Duodenal mucosa (tissue), 2 donors: Measurements from ENCODE around the gene ERP27.

Experiments
- H3K27ac ChIP-seq: one replicate; pipeline ENCODE4 v1.7.0; 2013; ENCODE audit warnings: low read depth, low read length
- H3K27me3 ChIP-seq, 2 donors: one replicate each; pipeline ENCODE4 v1.7.0; 2013; ENCODE audit warnings: low read length in 2 of 2, control low read depth in 1 of 2; ENCODE audit not compliant: insufficient read depth in 2 of 2, control insufficient read depth in 1 of 2
- H3K36me3 ChIP-seq, 2 donors: one replicate each; pipeline ENCODE4 v1.7.0; 2013; ENCODE audit warnings: low read length in 2 of 2, control low read depth in 1 of 2; ENCODE audit not compliant: insufficient read depth in 2 of 2, control insufficient read depth in 1 of 2
- H3K4me1 ChIP-seq, 2 donors: one replicate each; pipeline ENCODE4 v1.7.0; 2013; ENCODE audit warnings: low read length in 2 of 2, control low read depth in 1 of 2; ENCODE audit not compliant: insufficient read depth in 2 of 2, control insufficient read depth in 1 of 2
- H3K4me3 ChIP-seq, 2 donors: one replicate each; pipeline ENCODE4 v1.7.0; 2013; ENCODE audit warnings: low read length in 2 of 2, low read depth in 1 of 2
- H3K9ac ChIP-seq, 2 donors: one replicate each; pipeline ENCODE4 v1.7.0; 2013; ENCODE audit warnings: low read length in 2 of 2, low read depth in 1 of 2
- H3K9me3 ChIP-seq, 2 donors: one replicate each; pipeline ENCODE4 v1.7.0; 2013; ENCODE audit warnings: low read length in 2 of 2, control low read depth in 1 of 2; ENCODE audit not compliant: control insufficient read depth in 1 of 2

Gene ERP27

DNA sequence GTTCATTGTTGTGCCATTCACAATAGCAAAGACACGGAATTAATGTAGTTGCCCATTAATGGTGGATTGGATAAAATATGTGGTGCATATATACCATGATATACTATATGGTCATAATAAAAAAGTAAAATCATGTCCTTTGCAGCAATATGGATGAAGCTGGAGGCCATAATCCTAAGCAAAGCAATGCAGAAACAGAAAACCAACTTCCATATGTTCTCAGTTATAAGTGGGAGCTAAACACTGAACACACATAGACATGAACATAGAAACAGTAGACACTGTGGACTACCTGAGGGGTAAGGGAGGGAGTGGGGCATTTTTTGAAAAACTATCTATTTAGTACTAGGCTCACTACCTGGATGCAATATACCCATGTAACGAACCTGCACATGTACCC, 3.0 kb upstream of the ERP27 start:
- Histone ChIP-seq H3K36me3 (peaks cover 0 to 28% of the 10 kb centered on the region in 2 donors), H3K4me3 (no peak overlapping the region), H3K9me3 (no peaks in the 10 kb centered on the region), H3K27me3 (no peaks in the 10 kb centered on the region), H3K4me1 (peaks cover 0 to 5% of the 10 kb centered on the region in 2 donors), H3K9ac (no peak overlapping the region), H3K27ac (no peak overlapping the region)

DNA sequence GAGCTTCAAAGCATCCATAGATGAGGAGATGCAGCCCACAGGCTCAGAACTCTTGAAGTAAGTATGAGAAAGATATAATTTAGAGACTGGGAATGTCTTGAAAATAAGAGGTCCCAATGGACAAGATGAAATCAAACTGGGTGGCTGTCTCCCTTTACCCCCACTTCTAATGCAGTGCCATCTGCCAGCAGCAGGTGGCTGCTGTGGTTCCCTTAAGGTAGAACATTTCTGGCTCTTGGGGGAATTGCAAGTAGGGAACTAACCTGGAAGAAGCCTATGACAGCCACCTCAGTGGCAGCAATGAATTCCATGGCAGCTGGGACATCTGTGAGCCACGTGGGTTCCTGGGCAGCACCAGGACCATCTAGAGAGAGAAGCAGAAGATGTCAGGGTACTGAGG, 648 bp downstream of the ERP27 start:
- no peaks in the 10 kb centered on the region for H3K9me3 ChIP-seq
- H3K27me3 ChIP-seq: no peaks in the 10 kb centered on the region
- H3K9ac ChIP-seq: no peak overlapping the region
- H3K4me1 ChIP-seq: peaks cover 0 to 5% of the 10 kb centered on the region in 2 donors
- H3K27ac ChIP-seq: no peak overlapping the region
- peaks cover 0 to 13% of the 10 kb centered on the region in 2 donors for H3K36me3 ChIP-seq
- H3K4me3 ChIP-seq: no peak overlapping the region

- no peak overlapping the region for H3K27ac ChIP-seq
- peaks cover 0 to 5% of the 10 kb centered on the region in 2 donors for H3K4me1 ChIP-seq
- no peaks in the 10 kb centered on the region for H3K27me3 ChIP-seq
- H3K9me3 ChIP-seq: no peaks in the 10 kb centered on the region
- H3K4me3 ChIP-seq: no peak overlapping the region
- H3K36me3 ChIP-seq: peaks cover 0 to 7% of the 10 kb centered on the region in 2 donors
- no peak overlapping the region for H3K9ac ChIP-seq
Measured at GRCh38 chr12:14937014-14937413, 1.3 kb downstream of the ERP27 start.

GRCh38 chr12:14936224-14936861, 2.0 kb downstream of the ERP27 start:
- no peak overlapping the region for H3K4me3 ChIP-seq
- H3K9me3 ChIP-seq: no peaks in the 10 kb centered on the region
- peaks cover 0 to 5% of the 10 kb centered on the region in 2 donors for H3K4me1 ChIP-seq
- no peaks in the 10 kb centered on the region for H3K36me3 ChIP-seq
- H3K27me3 ChIP-seq: no peaks in the 10 kb centered on the region
- no peak overlapping the region for H3K27ac ChIP-seq
- no peak overlapping the region for H3K9ac ChIP-seq

- Histone ChIP-seq H3K4me3 (no peak overlapping the region), H3K4me1 (peaks cover 0 to 5% of the 10 kb centered on the region in 2 donors), H3K27me3 (no peaks in the 10 kb centered on the region), H3K9ac (no peak overlapping the region), H3K36me3 (no peaks in the 10 kb centered on the region), H3K27ac (no peak overlapping the region), H3K9me3 (no peaks in the 10 kb centered on the region)
Measured at GRCh38 chr12:14935031-14935430, 3.3 kb downstream of the ERP27 start.

GRCh38 chr12:14934511-14934910, 3.8 kb downstream of the ERP27 start:
- Histone ChIP-seq H3K36me3 (no peaks in the 10 kb centered on the region), H3K27me3 (no peaks in the 10 kb centered on the region), H3K9ac (no peak overlapping the region), H3K4me1 (peaks cover 0 to 5% of the 10 kb centered on the region in 2 donors), H3K4me3 (no peak overlapping the region), H3K9me3 (no peaks in the 10 kb centered on the region), H3K27ac (no peak overlapping the region)

DNA sequence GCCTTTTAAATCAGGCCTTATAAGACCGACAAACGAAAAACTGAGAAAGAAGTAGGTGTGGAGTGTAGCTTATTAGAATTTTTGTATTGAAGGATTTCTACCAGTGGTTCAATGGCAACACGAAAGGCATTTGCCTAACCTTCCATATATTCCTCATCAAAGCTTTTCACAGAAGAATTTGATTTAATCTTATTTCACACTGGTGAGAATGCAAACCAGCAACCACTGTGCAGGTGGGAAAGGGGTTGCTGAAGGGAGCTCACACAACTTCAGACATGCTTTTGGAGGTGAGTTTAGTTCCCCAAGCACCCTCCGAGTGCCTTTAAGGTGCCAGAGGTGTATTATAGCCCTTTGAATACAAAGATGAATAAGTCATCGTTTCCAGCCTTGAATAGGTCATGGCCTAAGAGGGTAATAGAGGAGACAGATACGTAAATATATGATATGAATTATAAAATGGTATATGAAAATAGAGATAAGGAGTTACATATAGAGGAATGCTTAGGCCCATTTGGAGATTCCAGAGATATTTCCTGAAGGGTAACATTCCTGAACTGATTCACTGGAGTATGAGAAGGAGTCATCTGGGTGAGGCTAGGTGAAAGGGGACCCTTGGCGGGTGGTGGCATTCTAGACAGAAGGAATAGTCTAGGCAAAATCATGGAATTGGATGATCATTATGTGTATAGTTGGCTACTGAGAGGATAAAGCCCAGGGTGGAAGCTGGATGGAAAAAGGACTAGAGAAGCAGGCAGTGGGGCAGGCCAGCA, 6.4 kb downstream of the ERP27 start:
- no peaks in the 10 kb centered on the region for H3K9me3 ChIP-seq
- H3K36me3 ChIP-seq: no peaks in the 10 kb centered on the region
- H3K27me3 ChIP-seq: no peaks in the 10 kb centered on the region
- no peak overlapping the region for H3K4me3 ChIP-seq
- H3K4me1 ChIP-seq: no peaks in the 10 kb centered on the region
- no peak overlapping the region for H3K27ac ChIP-seq
- no peak overlapping the region for H3K9ac ChIP-seq

DNA sequence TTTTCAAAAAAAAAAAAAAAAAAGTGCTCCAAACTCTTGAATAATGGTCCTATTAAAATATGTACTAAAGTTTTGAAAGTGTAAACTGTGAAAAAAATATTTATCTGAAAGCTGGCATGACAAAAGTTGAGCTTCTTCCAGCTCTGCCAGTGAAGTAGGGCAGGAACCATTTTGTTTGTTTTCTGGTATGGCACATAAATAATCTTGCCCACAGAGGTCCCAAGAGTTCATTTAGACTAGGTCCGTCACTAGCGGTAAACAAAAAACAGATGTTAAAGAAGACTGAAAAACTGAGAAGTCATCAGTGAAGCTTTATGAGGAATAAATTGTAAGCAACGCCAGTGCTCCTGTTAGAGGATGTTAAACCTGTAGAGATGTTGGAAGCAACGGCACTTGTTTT, 7.0 kb downstream of the ERP27 start:
- H3K27ac ChIP-seq: no peak overlapping the region
- no peak overlapping the region for H3K9ac ChIP-seq
- H3K4me1 ChIP-seq: no peaks in the 10 kb centered on the region
- no peak overlapping the region for H3K4me3 ChIP-seq
- no peaks in the 10 kb centered on the region for H3K27me3 ChIP-seq
- H3K36me3 ChIP-seq: no peaks in the 10 kb centered on the region
- no peaks in the 10 kb centered on the region for H3K9me3 ChIP-seq

GRCh38 chr12:14930299-14930698, 8.0 kb downstream of the ERP27 start:
- Histone ChIP-seq H3K27ac (no peak overlapping the region), H3K4me1 (no peaks in the 10 kb centered on the region), H3K9ac (no peak overlapping the region)

GRCh38 chr12:14928931-14929330, 9.4 kb downstream of the ERP27 start:
- Histone ChIP-seq H3K27me3 (no peaks in the 10 kb centered on the region), H3K9ac (no peak overlapping the region), H3K4me3 (no peak overlapping the region), H3K36me3 (no peaks in the 10 kb centered on the region), H3K9me3 (no peaks in the 10 kb centered on the region), H3K27ac (no peak overlapping the region), H3K4me1 (no peaks in the 10 kb centered on the region)

More at GRCh38 chr12:14930299-14930698, 8.0 kb downstream of the ERP27 start:
- Histone ChIP-seq H3K36me3 (no peaks in the 10 kb centered on the region), H3K9me3 (no peaks in the 10 kb centered on the region), H3K27me3 (no peaks in the 10 kb centered on the region), H3K4me3 (no peak overlapping the region)
